ENCODE results near the gene TNK2.
A peak's percentile ranks its signal among the peaks of the same experiment; 100 is the strongest.
"Not testable (repeated sequence)": the region's sequence is repeated elsewhere in the genome, so short reads cannot be mapped to it uniquely, and the experiment has no call there.

The TNK2 gene

GRCh38 chr3:195877136-195877715 lies 31.1 kb downstream of the TNK2 start:
- DNase-seq, result no peak
- intact Hi-C loops (cut with DNase I), result no loop called here

GRCh38 chr3:195876297-195877064 lies 31.9 kb downstream of the TNK2 start:
- DNase-seq, result peak in 2 of 42 donors; percentile 4 to 19
- intact Hi-C loops (cut with DNase I), result no loop called here

DNA sequence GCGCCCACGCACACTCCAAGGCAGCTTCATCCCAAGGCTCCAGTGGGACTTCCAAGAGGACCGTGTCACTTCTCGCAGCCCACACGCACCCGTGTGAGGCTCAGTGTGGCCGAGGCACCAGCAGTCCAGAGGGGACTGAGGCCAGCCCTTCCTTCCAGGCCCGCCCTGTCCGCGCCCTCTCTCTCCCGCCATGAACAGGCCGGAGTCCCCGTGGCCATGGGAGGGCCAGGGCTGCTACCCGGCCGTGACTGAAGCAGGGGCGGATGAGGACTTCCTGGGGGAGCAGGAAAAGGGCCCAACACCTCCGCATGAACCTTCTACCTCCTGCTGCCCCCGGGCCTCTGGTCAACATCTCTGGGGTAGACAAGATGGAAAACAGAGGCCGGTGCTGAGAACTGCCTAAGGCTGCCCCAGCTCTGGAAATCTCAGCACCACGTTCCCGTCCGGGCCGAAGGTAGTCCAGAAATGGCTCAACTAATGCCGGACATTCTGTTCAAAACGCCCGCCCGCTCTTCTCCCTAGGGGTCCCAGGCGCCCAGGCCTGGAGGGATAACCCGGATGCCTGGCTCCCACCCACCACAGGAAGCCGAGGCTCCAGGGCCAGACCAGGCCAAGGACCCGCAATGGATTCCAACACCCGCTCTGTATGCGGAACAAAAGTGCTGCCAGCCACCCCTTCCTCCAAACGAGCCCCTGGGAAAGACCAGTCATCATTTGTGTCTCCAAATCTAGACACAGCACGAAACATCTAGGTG lies 32.7 kb downstream of the TNK2 start:
- intact Hi-C loops (cut with DNase I), result no loop called here
- DNase-seq, result peak in 1 of 42 donors; percentile 17

GRCh38 chr3:195873971-195874370 lies 34.4 kb downstream of the TNK2 start:
- intact Hi-C loops (cut with DNase I), result no loop called here

GRCh38 chr3:195873281-195873887 lies 35.0 kb downstream of the TNK2 start:
- DNase-seq, result peak in 13 of 42 donors; percentile 17 to 68 (median 50)
- intact Hi-C loops (cut with DNase I), result no loop called here

More at GRCh38 chr3:195873971-195874370, 34.4 kb downstream of the TNK2 start:
- peak in 1 of 42 donors; percentile 17 for DNase-seq

DNA sequence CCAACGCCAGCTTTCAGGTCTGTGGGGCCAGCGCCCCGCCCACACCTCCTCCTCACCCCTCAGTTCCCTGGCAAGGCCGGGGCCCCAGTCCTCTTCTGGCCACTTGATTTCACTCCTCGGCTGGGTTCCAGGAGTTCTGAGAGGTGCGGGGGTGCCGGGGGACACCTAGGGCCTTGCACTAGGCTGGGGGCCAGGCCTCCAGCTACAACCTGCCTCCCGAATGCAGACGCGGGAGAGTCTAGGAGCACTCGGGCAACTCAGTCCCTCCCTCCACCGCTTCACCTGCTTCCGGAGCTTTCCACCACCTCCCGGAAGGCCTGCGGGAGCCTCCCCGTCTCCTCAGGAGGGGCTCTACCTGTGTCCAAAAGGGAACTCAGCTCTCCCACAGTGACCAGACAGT lies 35.6 kb downstream of the TNK2 start:
- no peak for DNase-seq
- intact Hi-C loops (cut with DNase I), result no loop called here

DNA sequence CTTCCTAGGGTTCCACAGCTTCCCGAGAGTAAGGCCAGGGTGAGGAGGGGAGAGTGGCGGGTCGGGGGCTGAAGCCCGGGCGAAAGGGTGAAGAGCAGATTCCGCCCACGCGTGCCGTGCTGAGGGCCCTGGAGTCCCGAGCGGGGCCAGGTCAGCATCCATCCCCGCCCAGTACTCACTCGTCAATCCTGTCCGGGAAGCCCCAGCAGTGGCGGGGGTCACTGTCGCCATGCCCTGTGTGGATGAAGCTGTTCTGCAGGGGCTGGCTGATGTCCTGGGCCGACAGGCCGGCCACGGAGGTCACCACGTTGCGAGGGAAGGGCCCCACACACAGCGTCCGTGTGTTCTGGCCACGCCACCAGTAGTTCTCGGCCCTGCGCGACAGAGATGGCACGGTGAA lies 36.3 kb downstream of the TNK2 start:
- no peak for DNase-seq
- intact Hi-C loops (cut with DNase I), result no loop called here

GRCh38 chr3:195871686-195872085 lies 36.7 kb downstream of the TNK2 start:
- DNase-seq; intact Hi-C loops (cut with DNase I): not testable (repeated sequence)

- intact Hi-C loops (cut with DNase I), result no loop called here
- no peak for DNase-seq
These were observed 37.4 kb downstream of the TNK2 start for GRCh38 chr3:195870937-195871336.

- intact Hi-C loops (cut with DNase I), result no loop called here
- no peak for DNase-seq
These were observed 37.9 kb downstream of the TNK2 start for GRCh38 chr3:195870442-195870841.

- no peak for DNase-seq
- intact Hi-C loops (cut with DNase I), result no loop called here
These were observed 38.8 kb downstream of the TNK2 start for GRCh38 chr3:195869413-195870001.

DNA sequence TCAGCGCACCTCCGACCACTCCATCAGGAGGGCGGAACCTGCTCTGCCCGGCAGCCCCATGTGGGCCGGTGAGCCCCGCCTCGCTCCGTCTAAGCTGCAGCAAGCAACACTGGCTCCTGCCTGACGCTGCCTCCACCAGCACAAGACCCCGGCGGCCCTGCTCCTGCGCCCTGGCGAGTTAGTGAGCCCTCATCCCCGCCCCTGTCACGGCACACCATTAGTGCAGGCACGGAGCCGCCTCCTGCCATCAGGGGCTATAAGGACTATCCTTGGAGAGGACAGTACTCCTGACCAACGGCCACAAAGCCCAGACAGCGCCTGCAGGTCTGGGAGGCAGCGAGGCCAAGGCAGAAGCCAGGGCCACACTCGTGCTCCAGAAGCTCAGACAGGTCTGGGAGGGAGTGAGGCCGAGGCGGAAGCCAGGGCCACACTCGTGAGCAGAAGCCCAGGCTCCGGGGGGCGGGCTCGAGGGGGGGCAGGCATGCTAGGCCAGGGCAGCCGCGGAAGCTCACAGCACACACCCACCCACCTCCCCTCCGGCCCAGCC lies 39.4 kb downstream of the TNK2 start:
- intact Hi-C loops (cut with DNase I), result no loop called here
- DNase-seq, result no peak

- intact Hi-C loops (cut with DNase I), result no loop called here
- no peak for DNase-seq
These were observed 40.0 kb downstream of the TNK2 start for GRCh38 chr3:195868336-195868865.

DNA sequence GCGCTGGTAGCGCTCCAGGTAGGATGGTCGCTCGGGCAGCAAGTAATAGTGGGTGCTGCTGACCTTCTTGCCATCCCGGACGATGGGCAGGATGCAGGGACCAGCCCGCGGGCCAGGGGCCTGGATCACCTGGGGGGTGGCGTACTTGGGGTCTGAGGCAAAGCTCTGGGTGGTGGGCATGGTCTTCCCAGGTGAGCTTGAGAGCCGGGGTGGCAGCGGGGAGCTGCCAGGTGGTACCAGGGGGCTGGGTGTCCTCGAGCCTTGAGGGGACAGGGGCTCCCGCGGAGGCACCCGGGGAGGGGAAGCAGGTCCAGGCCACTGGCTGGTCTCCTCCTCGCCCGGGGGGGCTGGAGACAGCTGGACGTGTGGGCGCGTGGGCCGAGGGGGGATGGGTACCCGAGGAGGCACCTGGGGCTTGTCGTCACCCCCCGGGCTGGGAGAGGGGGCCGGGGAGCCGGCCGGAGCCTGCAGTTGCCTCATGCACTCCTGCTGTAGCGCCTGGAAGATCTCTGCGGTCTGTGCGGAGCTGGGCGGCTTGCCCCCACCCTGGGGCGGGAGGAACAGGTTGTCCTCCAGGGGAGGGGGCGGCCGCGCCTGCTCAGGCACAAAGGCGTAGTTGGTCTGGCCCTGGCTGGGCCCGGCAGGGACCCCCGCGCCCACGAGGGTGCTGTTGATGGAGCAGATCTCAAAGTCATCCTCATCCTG lies 40.6 kb downstream of the TNK2 start:
- intact Hi-C loops (cut with DNase I), result no loop called here
- no peak for DNase-seq

- intact Hi-C loops (cut with DNase I), result no loop called here
- DNase-seq, result no peak
These were observed 41.5 kb downstream of the TNK2 start for GRCh38 chr3:195866686-195867511.

GRCh38 chr3:195865752-195866151 lies 42.6 kb downstream of the TNK2 start:
- DNase-seq, result no peak
- intact Hi-C loops (cut with DNase I), result no loop called here
